RWPE1 (cell line): ENCODE measurements around the gene DNAH1.

Experiments
- CTCF ChIA-PET: fragments of 350-600 bp; sonication (Branson Sonifier 250); formaldehyde crosslinking; extraction: SDS; loops from one replicate; lab custom pipeline; 2021; lab: Yijun Ruan, JAX
- POLR2A ChIA-PET: fragments of 400-600 bp; formaldehyde crosslinking; extraction: SDS; loops from one replicate; lab custom pipeline; 2020; ENCODE audit warnings: antibody characterized with exemption; ENCODE audit not compliant: low non-redundant PET; lab: Yijun Ruan, JAX
- DNase-seq: peaks from one replicate; pipeline ENCODE4 v3.0.0; 2012; ENCODE audit warnings: low spot score
- H3K27ac ChIP-seq: fragments of 450-650 bp; 2 replicates; pipeline ENCODE4 v1.5.1; 2017
- TF ChIP-seq, protein P1 (sequence below): fragments of 450-650 bp; conservative IDR thresholded peaks from 2 replicates; pipeline ENCODE4 v1.5.1; 2017; ENCODE audit warnings: low read depth, mild to moderate bottlenecking

The DNAH1 gene

DNA sequence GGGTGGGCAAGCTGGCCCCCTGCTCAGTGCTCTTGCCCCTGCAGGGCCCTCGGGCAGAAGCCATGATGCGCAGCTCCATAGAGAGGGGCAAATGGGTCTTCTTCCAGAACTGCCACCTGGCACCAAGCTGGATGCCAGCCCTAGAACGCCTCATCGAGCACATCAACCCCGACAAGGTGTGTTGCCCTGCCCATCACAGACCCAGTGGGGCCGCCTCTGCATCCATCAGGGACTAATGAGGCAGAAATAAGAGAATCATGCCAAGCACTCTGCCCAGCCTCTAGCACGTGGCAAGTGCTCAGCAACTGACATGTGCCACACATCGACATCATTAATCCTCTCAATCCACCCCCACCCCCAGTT is 79.4 kb downstream of the DNAH1 start:
- no peak for DNase-seq
- CTCF ChIA-PET, result no interaction called here
- POLR2A ChIA-PET, result no interaction called here
- H3K27ac ChIP-seq, result no peak overlapping the region
- TF ChIP-seq, protein P1, sequence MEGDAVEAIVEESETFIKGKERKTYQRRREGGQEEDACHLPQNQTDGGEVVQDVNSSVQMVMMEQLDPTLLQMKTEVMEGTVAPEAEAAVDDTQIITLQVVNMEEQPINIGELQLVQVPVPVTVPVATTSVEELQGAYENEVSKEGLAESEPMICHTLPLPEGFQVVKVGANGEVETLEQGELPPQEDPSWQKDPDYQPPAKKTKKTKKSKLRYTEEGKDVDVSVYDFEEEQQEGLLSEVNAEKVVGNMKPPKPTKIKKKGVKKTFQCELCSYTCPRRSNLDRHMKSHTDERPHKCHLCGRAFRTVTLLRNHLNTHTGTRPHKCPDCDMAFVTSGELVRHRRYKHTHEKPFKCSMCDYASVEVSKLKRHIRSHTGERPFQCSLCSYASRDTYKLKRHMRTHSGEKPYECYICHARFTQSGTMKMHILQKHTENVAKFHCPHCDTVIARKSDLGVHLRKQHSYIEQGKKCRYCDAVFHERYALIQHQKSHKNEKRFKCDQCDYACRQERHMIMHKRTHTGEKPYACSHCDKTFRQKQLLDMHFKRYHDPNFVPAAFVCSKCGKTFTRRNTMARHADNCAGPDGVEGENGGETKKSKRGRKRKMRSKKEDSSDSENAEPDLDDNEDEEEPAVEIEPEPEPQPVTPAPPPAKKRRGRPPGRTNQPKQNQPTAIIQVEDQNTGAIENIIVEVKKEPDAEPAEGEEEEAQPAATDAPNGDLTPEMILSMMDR, result no peak

DNA sequence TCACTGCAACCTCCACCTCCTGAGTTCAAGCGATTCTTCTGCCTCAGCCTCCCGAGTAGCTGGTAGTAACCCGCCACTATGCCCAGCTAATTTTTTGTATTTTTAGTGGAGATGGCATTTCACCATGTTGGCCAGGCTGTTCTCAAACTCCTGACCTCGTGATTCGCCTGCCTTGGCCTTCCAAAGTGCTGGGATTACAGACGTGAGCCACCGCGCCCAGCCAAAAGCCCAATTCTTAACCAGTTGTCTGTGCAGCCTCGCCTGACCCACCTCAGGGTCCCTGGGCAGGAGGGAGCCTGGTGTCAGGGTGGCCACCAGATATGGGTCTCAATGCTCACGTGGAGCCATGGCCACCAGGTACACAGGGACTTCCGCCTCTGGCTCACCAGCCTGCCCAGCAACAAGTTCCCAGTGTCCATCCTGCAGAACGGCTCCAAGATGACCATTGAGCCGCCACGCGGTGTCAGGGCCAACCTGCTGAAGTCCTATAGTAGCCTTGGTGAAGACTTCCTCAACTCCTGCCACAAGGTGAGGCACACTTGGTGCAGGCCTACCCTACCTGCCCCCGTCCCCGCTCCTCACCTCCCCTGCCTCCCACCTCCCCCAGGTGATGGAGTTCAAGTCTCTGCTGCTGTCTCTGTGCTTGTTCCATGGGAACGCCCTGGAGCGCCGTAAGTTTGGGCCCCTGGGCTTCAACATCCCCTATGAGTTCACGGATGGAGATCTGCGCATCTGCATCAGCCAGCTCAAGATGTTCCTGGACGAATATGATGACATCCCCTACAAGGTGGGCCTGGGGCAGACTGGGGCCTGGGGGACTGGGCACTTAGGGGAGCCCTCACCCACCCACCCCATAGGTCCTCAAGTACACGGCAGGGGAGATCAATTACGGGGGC is 80.1 kb downstream of the DNAH1 start:
- H3K27ac ChIP-seq, result no peak overlapping the region
- ChIA-PET CTCF (no interaction called here), POLR2A (no interaction called here)
- TF ChIP-seq, protein P1, result no peak
- DNase-seq, result no peak

DNA sequence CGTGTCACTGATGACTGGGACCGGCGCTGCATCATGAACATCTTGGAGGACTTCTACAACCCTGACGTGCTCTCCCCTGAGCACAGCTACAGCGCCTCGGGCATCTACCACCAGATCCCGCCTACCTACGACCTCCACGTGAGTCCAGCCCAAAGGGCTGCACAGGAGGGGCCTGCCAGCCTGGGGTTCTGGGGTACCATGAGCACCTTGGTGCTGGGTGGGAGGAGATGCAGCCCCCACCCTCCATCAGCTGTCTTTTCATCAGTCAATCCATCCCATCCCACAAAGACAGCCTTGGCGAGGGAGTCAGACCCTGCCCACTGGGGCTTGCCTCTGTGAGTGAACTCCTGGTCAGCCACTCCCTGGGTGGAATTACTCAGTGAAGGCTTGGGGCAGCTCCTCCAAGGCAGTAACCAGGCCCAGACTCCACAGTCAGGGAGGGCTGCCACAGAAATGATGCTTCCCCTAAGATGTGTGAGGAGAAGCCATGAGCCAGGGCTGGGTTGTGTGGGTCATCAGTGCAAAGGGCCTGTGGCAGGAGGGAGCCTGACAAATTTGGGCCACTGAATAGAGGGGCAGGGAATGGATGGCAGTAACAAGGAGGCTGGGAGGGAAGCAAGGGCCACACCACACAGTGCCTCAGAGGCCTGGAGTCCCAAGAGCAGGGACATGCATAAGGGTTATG is 80.9 kb downstream of the DNAH1 start:
- H3K27ac ChIP-seq, result no peak overlapping the region
- TF ChIP-seq, protein P1, result no peak
- ChIA-PET CTCF (interaction anchor here (0.6 kb wide), 1 partner anchor 104 kb away, joined by 3 read pairs; no protein-coding TSS in a partner anchor), POLR2A (no interaction called here)
- DNase-seq, result no peak

DNA sequence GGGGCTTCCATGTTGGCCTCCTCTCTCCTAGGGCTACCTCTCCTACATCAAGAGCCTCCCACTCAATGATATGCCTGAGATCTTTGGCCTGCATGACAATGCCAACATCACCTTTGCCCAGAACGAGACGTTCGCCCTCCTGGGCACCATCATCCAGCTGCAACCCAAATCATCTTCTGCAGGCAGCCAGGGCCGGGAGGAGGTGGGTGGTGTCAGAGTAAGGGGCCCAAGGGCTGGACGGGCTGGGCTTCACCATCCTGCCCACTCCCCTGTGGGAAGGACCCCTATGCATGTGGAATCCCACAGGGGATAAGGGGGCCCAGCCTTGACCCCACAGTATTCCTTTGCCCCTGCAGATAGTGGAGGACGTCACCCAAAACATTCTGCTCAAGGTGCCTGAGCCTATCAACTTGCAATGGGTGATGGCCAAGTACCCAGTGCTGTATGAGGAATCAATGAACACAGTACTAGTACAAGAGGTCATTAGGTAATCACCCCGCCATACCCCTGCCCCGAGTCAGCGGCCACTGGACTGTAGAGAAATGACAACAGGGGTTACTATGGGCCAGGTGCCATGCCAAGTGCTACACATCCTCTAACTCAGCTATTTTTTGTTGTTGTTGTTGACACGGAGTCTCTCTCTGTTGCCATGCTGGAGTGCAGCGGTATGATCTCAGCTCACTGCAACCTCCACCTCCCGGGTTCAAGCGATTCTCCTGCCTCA is 81.7 kb downstream of the DNAH1 start:
- ChIA-PET CTCF (interaction anchor here (0.6 kb wide), 1 partner anchor 105 kb away, joined by 3 read pairs; no protein-coding TSS in a partner anchor), POLR2A (interaction anchor here (0.6 kb wide), 1 partner anchor 201 kb away, joined by 3 read pairs; no protein-coding TSS in a partner anchor)
- TF ChIP-seq, protein P1, result no peak
- no peak overlapping the region for H3K27ac ChIP-seq
- no peak for DNase-seq

DNA sequence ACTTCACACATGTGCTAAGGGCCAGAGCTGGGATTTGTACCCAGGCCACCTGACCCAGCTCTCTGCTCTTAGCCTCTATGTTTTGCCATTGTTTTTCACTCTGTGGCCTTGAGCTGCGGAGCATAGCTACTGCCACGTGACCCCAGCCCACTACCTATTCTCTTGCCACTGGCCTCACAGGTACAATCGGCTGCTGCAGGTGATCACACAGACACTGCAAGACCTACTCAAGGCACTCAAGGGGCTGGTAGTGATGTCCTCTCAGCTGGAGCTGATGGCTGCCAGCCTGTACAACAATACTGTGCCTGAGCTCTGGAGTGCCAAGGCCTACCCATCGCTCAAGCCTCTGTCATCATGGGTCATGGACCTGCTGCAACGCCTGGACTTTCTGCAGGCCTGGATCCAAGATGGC is 82.6 kb downstream of the DNAH1 start:
- POLR2A ChIA-PET, result interaction anchor here (0.6 kb wide), 1 partner anchor 201 kb away, joined by 3 read pairs; no protein-coding TSS in a partner anchor
- CTCF ChIA-PET, result no interaction called here
- H3K27ac ChIP-seq, result peak overlapping the region; percentile 47
- TF ChIP-seq, protein P1, result no peak
- no peak for DNase-seq

DNA sequence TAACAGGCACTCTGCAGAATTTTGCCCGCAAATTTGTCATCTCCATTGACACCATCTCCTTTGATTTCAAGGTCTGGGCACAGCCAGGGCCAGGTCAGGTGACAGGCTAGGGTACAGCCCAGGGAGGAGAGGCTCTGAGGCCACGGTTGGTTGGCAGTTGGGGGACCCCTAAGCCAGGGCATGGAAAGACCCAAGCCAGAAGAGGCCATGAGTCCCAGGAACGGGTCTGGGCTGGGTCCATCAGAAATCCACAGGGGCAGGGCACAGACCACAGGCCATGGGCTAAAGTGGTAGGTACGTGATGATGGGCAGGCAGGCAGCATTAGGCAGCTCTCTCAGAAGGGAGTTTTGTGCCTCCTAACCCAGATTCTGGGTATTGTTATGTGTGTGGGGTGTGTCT is 83.0 kb downstream of the DNAH1 start:
- ChIA-PET POLR2A (no interaction called here), CTCF (interaction anchor here (0.8 kb wide), 1 partner anchor 49 kb away, joined by 4 read pairs; no protein-coding TSS in a partner anchor)
- TF ChIP-seq, protein P1, result no peak
- DNase-seq, result no peak
- peak overlapping the region; percentile 47 for H3K27ac ChIP-seq
